Mesangial cell (primary cell): ENCODE data around the gene PCLO. TPM values are rescaled to one million over a fixed set of nuclear protein-coding genes. Genes with fewer than 3 reads are reported as not detected.

Source experiments
- total RNA-seq: library from RNA; depleted of rRNA; stranded (reverse); fragments of >200 nt; gene quantifications from 2 replicates; pipeline ENCODE4 v1.2.3, GENCODE V29; 2015

The PCLO gene
- 0.98 and 2.7 TPM in 2 replicates for total RNA-seq

GRCh38 chr7:83162402-83163256, at the start of gene PCLO:
TSS of gene PCLO (minus strand) at chr7:83162884. CDS start at chr7:83162592, 292 bp downstream.

